Mesodermal cell (in vitro differentiated cells): ENCODE data around the gene ACTN1.

Source experiments
- H3K27ac ChIP-seq: 2 replicates; pipeline ENCODE4 v1.7.0; 2013; ENCODE audit warnings: mild to moderate bottlenecking, low read depth, low read length, moderate library complexity; ENCODE audit not compliant: severe bottlenecking
- H3K36me3 ChIP-seq: 2 replicates; pipeline ENCODE4 v1.7.1; 2013; ENCODE audit warnings: mild to moderate bottlenecking, low read length, moderate library complexity; ENCODE audit not compliant: control insufficient read depth, insufficient read depth
- H3K4me1 ChIP-seq: one replicate; pipeline ENCODE4 v1.7.1; 2013; ENCODE audit warnings: mild to moderate bottlenecking, low read length; ENCODE audit not compliant: insufficient read depth, control insufficient read depth, poor library complexity, severe bottlenecking
- H3K4me3 ChIP-seq: 2 replicates; pipeline ENCODE4 v1.7.0; 2013; ENCODE audit warnings: low read length, control low read depth, mild to moderate bottlenecking; ENCODE audit not compliant: insufficient read depth, poor library complexity, severe bottlenecking; ENCODE audit errors: extremely low read depth
- H3K9me3 ChIP-seq: 2 replicates; pipeline ENCODE4 v1.7.1; 2013; ENCODE audit warnings: mild to moderate bottlenecking, low read length, moderate library complexity; ENCODE audit not compliant: control insufficient read depth
- WGBS, 2 experiments: methylation state at CpG; one replicate each; pipeline ENCODE4 v1.1.5; 2013; ENCODE audit warnings: missing lambda C conversion rate in 2 of 2; ENCODE audit not compliant: insufficient coverage in 2 of 2; 5-methylcytosine and 5-hydroxymethylcytosine counted together

Gene ACTN1

DNA sequence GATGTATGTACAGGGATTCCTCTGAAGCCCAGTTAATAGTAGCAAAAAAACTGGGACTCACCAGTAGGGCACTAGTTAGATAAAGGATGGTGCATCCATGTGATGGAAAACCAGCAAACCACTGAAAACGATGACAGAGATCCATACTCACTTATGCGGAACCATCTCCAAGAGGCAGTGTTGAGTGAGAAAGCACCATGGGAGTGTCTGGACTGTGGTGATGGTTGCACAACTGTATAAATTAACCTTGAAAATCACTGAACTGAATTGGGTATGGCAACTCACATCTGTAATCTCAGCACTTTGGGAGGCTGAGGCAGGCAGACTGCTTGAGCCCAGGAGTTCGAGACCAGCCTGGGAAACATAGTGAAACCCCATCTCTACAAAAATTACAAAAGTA is 132.6 kb downstream of the ACTN1 start:
- Histone ChIP-seq H3K36me3 (peaks cover 8% of the 10 kb centered on the region), H3K4me3 (no peak overlapping the region), H3K9me3 (no peaks in the 10 kb centered on the region), H3K4me1 (peaks cover 5% of the 10 kb centered on the region), H3K27ac (no peak overlapping the region)
- 81 to 82% methylated on average over 3 of the region's 3 CpGs for WGBS, 2 experiments

DNA sequence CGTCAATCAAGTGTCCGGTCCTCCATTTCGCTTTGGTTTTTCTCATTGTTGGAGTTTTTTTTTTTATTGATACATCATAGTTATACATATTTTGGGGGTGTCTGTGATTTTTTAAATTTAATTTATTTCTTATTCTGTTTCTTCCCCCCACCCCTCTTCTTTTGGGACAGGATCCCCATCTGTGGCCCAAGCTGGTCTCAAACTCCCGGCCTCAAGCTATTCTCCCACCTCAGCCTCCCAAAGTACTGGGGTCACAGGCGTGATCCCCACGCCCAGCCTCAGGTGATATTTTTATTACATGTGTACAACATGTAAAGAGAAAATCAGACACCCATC is 134.9 kb downstream of the ACTN1 start:
- no peak overlapping the region for H3K4me3 ChIP-seq

DNA sequence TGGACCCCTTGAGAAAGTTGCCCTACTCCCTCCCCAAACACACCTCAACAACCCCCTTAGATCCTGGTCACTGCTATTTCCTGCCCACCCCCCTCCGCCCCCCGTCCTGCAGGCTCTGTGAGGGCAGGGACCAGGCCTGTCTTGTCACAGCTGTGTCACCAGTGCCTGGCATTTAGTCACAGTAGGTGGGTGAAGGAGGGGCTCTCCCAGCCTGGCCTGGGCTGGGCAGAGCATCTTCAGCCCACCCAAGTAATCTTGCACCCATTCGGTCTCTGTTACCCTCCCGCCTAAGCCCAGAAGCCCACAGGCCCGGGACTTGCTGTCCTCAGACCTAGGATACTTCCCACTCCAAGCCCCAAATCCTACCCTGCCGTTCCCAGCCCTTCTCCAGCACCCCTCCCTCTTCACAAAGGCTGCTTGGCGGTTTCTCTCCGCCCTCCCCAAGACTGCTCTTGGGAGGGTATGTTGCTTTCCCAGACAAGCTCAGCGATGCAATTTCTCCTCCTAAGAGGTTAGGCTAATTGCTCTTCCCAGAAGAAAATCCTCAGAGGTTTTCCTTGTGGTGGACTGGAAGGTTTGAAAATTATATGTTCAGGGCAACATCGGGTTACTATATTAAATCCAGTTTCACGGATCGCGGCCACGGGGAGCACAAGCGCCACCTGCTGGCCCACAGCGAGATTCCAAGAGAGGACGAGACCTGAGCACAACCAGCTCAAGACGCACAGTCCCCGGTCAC is 135.5 kb downstream of the ACTN1 start:
- H3K4me1 ChIP-seq = peaks cover 5% of the 10 kb centered on the region
- peaks cover 20% of the 10 kb centered on the region for H3K36me3 ChIP-seq
- WGBS, 2 experiments = 9 to 38% methylated on average over 8 to 14 of the region's 19 CpGs
- no peak overlapping the region for H3K4me3 ChIP-seq
- no peaks in the 10 kb centered on the region for H3K9me3 ChIP-seq
- H3K27ac ChIP-seq = no peak overlapping the region

More for the DNA sequence above, 134.9 kb downstream of the ACTN1 start:
- no CpG with 5 or more reads among the region's 6 CpGs for WGBS, 2 experiments
- Histone ChIP-seq H3K36me3 (peaks cover 17% of the 10 kb centered on the region), H3K4me1 (peaks cover 5% of the 10 kb centered on the region), H3K9me3 (no peaks in the 10 kb centered on the region), H3K27ac (no peak overlapping the region)

DNA sequence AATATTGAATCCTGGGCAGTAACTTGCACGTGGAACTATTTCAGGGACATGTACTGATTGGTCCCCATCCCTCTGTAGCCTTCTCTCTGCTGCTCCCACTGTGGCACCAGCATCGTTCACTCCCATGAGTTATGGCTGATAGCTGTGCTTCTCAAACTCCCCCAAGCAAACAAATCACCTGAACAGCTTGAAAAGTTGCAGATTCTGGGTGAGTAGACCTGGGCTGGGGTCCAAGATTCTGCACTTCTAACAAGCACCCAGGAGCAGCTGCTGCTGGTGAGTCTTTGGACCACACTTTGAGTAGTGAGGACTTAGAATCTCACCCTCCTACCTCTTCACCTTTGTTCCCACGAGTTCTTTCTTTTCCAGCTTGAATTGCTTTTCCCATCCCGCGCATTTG is 136.8 kb downstream of the ACTN1 start:
- peaks cover 5% of the 10 kb centered on the region for H3K4me1 ChIP-seq
- peaks cover 30% of the 10 kb centered on the region for H3K36me3 ChIP-seq
- peaks cover 4% of the 10 kb centered on the region for H3K9me3 ChIP-seq
- WGBS, 2 experiments = 44 to 65% methylated on average over 1 to 2 of the region's 5 CpGs
- no peak overlapping the region for H3K27ac ChIP-seq
- H3K4me3 ChIP-seq = no peak overlapping the region

DNA sequence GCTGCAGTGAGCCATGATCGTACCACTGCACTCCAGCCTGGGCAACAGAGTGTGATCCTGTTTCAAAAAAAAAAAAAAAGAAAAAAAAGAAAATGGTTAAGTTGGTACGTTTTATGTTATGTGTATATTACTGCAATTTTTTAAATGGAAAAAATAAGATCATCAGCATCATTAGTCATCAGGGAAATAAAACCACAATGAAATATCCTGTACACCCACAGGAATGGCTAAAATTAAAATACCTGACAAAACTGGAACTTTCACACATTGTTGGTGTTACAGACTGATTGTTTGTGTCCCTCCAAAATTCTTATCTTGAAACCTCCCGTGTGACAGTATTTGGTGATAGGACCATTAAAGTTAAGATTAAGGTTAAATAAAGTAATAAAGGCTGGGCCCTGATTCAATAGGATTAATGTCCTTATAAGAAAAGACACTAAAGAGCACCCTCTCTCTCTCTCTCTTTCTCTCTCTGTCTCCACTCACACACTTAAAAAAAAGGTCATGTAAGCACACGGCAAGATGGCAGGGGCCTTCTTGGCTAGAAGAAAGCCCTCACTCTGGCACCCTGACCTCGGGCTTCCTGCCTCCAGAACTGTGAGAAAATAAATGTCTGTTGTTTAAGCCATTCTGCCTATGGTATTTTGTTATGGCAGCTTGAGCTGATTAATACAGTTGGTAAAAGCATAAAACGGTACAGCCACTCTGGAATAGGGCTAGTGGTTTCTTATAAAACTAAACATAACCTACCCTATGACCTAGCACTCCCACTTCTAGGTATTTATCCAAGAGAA is 137.9 kb downstream of the ACTN1 start:
- Histone ChIP-seq H3K4me3 (no peak overlapping the region), H3K36me3 (peaks cover 32% of the 10 kb centered on the region), H3K9me3 (peaks cover 8% of the 10 kb centered on the region), H3K27ac (no peak overlapping the region), H3K4me1 (peaks cover 5% of the 10 kb centered on the region)
- 85 to 88% methylated on average over 1 to 4 of the region's 6 CpGs for WGBS, 2 experiments

DNA sequence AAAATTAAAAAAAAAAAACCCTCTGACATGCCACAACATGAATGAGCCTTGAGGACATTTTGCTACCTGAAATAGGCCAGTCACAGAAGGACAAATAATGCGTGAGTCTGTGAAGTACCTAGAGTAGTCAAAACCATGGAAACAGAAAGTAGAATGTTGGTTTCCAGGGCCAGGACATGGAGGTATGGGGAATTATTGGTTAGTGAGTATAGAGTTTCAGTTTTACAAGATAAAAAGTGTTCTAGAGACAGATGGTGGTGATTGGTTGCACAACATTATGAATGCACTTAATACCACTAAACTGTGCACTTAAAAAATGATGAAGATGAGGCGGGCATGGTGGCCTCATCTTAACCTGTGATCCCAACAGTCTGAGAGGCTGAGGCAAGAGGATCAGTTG is 138.6 kb downstream of the ACTN1 start:
- peaks cover 36% of the 10 kb centered on the region for H3K36me3 ChIP-seq
- H3K9me3 ChIP-seq = peaks cover 12% of the 10 kb centered on the region
- 94 to 100% methylated on average over 1 to 2 of the region's 2 CpGs for WGBS, 2 experiments
- no peak overlapping the region for H3K4me3 ChIP-seq
- H3K27ac ChIP-seq = no peak overlapping the region
- H3K4me1 ChIP-seq = peaks cover 5% of the 10 kb centered on the region

DNA sequence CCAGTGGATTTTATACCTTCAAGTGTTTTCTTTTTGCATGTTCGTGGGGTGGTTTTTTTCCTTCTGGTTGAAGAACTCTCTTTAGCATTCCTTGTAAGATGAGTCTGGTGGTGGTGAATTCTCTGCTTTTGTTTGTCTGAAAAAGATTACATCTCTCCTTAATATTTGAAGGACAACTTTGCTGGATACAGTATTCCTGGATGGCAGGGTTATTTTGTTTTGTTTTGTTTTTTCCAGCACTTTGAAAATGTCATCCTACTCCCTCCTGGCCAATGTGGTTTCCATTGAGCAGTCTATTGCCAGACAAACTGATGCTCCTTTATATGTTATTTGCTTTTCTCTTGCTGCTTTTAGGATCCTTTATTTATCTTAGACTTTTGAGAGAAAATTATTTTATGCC is 143.0 kb downstream of the ACTN1 start:
- no CpG with 5 or more reads among the region's 1 CpG for WGBS, 2 experiments
- Histone ChIP-seq H3K4me3 (no peak overlapping the region), H3K27ac (no peak overlapping the region), H3K9me3 (peaks cover 18% of the 10 kb centered on the region), H3K4me1 (no peaks in the 10 kb centered on the region), H3K36me3 (peaks cover 28% of the 10 kb centered on the region)

DNA sequence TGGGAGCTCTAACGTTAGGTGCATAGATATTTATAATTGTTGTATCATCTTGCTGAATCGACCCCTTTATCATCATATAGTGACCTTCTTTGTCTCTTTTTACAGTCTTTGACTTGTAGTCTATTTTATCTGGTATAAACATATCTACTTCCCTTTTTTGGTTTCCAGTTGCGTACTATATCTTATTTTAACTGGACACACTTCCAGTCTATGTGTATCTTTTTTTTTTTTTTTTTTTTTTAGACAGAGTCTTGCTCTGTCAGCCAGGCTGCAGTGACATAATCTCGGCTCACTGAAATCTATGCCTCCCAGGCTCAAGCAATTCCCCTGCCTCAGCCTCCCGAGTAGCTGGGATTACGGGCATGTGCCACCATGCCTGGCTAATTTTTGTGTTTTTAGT is 144.3 kb downstream of the ACTN1 start:
- WGBS, 2 experiments = 93 to 100% methylated on average over 2 to 3 of the region's 6 CpGs

DNA sequence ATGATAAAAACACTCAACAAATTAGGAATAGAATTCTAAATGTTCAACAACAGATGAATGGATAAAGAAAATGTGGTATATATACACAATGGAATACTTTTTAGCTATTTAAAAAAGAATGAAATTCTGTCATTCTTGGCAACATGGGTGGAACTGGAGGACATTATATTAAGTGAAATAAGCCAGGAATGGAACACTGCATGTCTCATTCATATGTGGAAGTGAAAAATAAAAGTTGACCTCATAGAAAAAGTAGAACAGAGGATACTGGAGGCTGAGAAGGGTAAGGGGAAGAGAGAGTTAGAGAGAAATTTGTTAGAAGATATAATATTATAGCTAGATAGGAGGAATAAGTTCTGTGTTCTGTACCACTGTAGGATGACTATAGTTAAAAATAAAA is 150.4 kb downstream of the ACTN1 start:
- Histone ChIP-seq H3K36me3 (no peaks in the 10 kb centered on the region), H3K27ac (no peak overlapping the region), H3K9me3 (peaks cover 6% of the 10 kb centered on the region), H3K4me1 (no peaks in the 10 kb centered on the region), H3K4me3 (no peak overlapping the region)

More for the DNA sequence above, 144.3 kb downstream of the ACTN1 start:
- no peak overlapping the region for H3K4me3 ChIP-seq
- no peak overlapping the region for H3K27ac ChIP-seq
- peaks cover 24% of the 10 kb centered on the region for H3K36me3 ChIP-seq
- H3K9me3 ChIP-seq = peaks cover 18% of the 10 kb centered on the region
- H3K4me1 ChIP-seq = no peaks in the 10 kb centered on the region

DNA sequence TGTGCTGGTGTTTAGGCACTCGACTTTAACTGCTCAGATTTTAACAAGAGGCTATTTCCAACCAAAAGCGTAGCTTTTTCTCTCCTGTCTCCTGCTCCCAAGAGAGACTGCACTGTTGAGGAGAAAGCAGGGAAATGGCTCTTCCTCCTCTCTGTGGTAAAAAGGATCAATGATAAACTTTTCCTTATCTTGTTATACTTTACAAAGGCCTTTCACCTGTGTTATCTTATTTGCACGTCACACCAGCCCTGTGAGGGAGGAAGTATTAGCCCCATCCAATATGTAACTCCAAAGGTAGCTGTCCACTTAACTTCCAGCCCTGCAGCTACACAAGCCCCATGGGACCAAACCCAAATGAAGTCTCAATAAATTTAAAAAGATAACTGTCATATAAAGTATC is 153.4 kb downstream of the ACTN1 start:
- peaks cover 1% of the 10 kb centered on the region for H3K4me1 ChIP-seq
- H3K4me3 ChIP-seq = no peak overlapping the region
- WGBS, 2 experiments = 90 to 100% methylated on average over 2 of the region's 3 CpGs
- no peaks in the 10 kb centered on the region for H3K36me3 ChIP-seq
- H3K27ac ChIP-seq = no peak overlapping the region
- no peaks in the 10 kb centered on the region for H3K9me3 ChIP-seq
